Embryonic facial prominence (tissue), 1 donor: ENCODE results near the gene CPA5.
"Not testable (repeated sequence)": the region's sequence is repeated elsewhere in the genome, so short reads cannot be mapped to it uniquely, and the experiment has no call there.

Experiments used
- DNase-seq: peaks from one replicate; pipeline ENCODE4 v3.0.0-alpha.2; 2016; ENCODE audit errors: extremely low spot score

CPA5 gene

GRCh38 chr7:130358471-130358870, 13.9 kb downstream of the CPA5 start:
- no peak for DNase-seq

- no peak for DNase-seq
Measured at GRCh38 chr7:130359276-130359857, 14.8 kb downstream of the CPA5 start.

DNA sequence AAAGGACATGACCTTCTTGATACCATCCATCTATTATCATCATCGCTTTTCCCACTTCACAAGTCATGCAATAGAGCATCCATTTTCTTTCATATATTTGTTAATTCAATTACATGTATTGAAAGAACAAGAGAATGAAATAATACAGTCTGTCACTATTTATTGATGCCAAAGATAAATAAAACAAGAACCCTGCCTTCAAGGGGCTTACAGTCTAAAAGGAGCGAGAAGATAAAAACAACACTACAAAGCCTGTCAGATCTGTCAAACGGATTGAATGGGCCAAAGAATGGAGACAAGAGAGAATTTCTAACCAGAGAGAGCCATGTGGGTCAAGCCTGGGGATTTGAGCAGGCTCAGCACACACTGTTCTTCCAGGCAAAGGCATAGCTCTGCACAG, 15.9 kb downstream of the CPA5 start:
- DNase-seq, result no peak

GRCh38 chr7:130361681-130362080, 17.1 kb downstream of the CPA5 start:
- no peak for DNase-seq

- DNase-seq, result no peak
Measured at GRCh38 chr7:130362251-130362816, 17.7 kb downstream of the CPA5 start.

DNA sequence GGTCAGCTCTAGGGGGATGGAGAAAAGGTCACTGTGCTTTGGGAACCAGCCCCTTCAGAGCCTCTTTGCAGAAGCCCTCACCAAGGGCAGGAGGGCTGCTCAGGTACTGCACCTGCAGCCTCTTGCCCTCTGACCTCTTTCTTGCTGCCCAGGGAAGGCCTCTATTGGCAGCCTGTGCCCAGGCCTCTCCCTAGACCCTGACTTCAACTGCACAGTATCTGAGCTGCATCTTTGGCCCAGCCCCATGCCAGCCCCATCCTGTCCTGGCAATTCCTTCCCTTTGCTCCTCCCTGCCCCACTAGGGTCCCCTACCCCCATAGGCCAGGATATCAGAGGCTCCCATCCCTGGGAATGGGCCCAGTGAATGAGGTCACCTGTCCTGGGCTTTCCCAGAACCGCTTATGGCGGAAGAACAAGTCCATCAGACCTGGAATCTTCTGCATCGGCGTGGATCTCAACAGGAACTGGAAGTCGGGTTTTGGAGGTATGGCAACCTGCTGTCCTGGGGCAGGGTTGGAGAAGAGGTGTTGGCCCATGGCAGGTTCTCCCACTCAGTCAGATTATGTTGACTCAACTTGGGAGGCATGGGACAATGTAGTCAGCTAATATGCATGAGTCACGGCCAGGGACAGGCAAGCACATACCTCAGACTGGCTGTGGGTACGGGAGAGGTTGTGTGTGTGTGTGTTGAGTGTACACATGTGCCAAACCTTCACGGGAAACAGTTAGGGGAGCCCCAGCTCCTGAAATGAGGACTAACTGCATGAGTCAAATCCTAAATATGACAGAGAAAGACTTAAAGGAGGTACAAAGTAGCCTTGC, 18.6 kb downstream of the CPA5 start:
- DNase-seq, result no peak

DNA sequence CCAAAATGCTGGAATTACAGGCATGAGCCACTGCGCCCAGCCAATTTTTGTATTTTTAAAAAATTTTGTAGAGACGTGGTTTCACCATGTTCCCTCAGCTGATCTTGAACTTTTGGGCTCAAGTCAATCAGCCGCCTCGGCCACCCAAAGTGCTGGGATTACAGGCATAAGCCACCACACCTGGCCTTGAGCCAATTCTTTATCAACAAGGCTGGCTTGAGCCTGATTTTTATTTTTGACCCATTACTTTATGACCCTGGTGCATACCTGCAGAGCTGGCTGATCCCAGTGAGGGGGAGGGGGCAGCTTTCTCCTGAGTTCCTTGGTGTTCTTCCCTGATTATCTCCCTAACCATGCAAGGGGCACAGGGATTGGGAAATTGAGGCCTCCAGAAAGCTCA, 19.8 kb downstream of the CPA5 start:
- no peak for DNase-seq

- no peak for DNase-seq
Measured at GRCh38 chr7:130365088-130365487, 20.5 kb downstream of the CPA5 start.

DNA sequence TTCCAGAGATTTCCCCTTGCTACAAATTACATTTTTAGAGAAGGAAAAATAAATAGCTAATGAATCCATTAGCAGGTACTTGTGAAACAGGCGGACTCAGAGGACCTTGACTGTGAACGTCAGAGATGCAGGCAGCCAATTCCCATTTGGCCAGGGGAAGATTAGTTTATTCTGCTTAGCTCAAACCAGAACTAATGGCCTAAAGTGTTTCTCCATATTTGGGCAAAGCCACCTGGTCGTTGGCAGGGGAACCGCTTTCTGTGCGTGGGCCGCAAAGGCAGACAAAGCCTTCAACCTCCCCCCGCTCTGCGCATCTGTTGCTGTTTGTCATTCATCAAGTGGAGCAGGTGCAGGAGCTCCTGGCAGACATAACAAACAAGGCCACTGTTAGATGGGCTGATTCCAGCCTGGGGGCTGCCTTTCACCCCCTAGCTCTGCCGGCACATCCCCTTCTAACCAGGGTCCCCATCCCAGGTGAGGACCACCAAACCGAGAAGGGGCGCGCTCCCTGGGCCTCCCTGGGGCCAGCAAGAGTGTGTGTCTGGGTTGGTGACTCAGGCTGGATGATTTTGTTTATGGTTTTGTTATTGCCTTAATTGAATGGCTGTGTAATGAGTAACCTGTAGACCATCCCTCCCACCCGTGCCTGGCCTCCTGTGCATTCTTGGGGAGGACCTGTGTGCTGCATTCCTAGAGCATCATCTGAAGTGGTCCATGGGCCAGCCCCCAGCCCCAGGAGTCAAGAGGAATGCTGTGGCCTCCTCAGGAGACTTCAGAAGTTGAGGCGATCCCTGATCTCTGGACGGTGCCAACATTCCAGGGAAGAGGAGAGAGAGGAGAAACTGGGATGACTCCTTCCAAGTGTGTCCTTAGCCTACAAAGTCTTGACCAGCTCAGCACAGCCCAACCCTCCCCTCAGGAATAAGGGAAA, 21.2 kb downstream of the CPA5 start:
- peak; percentile 60 for DNase-seq

DNA sequence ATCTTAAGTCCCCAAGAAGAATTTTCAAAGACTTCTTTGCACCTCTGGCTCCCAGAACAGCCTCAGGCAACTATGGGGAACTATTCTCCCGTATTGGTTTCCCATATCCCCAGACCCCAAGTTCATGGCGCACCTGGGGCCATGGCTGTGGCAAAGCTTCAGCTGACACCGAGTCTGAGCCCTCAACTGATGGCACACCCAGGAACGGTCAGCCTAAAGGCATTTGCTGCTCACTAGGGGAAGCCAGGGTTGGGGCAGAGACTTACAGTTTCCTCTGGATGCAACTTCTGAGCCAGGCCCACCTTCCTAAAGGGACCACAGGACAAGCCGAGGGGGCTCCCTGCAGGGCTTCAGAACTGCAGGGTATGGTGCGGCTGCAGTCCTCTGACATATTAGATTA, 21.9 kb downstream of the CPA5 start:
- no peak for DNase-seq

- DNase-seq, result no peak
Measured at GRCh38 chr7:130367088-130367755, 22.6 kb downstream of the CPA5 start.

- no peak for DNase-seq
Measured at GRCh38 chr7:130367836-130368746, 23.5 kb downstream of the CPA5 start.

DNA sequence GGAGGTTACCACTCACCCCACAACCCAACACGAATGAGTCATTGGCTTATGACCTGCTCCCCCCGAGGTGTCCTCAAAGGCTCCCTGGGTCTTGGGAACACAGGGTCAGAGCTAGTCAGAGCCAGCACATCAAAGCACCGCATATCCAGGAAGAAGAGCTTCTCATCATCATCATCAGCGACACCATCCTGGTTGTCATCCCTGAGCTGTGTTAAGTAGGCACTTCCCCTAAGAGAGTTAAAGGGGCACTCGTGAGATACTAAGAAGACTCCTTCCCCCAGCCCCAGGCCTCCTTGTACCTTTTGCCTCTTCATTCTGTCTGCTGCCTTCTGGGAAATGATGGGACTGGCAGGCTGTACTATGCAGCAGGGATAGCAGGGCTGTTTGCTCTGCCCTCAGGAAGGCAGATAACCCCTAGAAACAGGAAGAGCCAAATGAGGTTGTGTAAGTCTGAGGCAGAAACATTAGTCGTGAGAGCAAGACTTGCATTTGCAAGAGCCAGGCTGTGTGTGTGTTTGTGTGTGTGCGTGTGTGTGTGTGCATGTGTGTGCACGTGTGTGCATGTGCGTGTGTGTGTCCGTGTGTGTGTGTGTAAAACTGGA, 24.6 kb downstream of the CPA5 start:
- no peak for DNase-seq

DNA sequence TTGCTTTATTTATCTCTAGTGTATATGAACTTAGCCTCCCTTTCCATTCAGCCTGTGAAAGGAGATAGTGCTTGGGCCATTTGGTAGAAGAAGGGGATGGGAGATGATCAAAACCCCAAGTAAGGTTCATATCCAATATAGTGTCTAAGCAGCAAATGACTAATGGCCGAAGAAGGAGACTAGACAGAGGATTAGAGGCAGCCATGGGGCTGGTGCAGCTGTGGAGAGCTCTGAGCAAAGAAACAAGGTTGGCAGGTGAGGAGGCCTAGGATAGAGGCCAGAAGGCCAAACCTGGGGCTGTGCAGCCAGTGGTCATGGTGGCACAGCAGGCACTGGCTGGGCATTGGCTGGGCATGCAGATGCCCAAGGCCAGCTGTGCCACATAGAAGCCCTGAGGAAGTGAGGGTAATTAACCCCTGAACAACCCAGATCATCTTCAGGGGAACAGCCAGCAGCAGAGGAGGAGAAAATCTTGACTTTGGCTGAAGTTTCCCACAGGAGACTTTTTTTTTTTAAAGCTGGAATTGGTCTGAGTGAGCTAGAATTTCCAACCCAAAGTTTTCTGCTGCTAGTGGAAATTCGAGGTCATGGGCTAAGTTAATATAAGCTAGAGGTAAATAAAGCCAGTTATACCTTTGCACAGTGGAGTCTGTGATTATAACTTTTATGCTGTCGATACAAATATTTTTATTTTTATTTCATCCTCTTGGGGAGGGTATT, 25.4 kb downstream of the CPA5 start:
- no peak for DNase-seq

DNA sequence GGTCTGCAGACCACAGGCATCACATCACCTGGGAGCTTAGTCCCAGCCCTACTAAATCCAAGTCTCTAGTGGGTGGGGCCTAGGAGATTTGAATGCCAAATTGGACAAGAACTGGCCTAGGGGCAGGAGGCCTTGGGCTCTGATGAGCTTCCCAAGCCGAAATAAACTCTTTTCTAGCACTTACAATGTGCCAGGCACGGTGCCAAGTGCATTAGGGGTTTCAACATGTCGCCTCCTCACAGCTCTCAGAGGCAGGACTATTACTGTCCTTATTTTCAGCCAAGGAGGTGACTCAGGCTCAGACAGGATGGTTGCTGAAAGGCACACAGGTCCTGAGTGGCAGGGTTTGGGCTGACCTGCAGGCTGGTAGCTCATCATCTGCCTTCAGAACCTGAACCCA, 26.4 kb downstream of the CPA5 start:
- DNase-seq, result no peak

GRCh38 chr7:130372402-130373165, 28.0 kb downstream of the CPA5 start:
- DNase-seq, result no peak

DNA sequence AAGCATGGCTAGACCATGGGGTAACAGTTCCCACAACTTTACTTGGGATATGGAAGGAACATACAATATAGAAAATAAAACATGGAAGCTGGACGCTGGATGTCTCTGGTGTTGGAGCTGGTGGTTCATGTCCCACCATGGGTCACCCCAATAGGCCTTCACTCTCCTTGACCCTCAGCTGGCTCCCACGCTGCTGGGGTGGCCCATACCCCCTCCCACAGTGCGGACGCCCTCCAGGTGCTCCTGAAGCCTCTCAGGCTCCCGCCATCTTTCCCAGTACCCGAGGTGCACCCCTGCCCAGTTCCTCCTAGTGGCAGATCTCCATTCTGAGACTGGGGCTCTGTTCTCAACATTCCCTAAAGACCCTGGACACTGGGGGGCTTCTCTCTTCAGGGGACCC, 29.9 kb downstream of the CPA5 start:
- DNase-seq, result no peak

GRCh38 chr7:130376461-130376860, 31.8 kb downstream of the CPA5 start:
- not testable (repeated sequence) for DNase-seq

GRCh38 chr7:130377178-130377577, 32.6 kb downstream of the CPA5 start:
- no peak for DNase-seq
